Spinal cord (tissue), 10 donors: Measurements from ENCODE around the gene INO80D. TPM values are rescaled to one million over a fixed set of nuclear protein-coding genes. Genes with fewer than 3 reads are reported as not detected.
"Not testable (repeated sequence)": the region's sequence is repeated elsewhere in the genome, so short reads cannot be mapped to it uniquely, and the experiment has no call there.

Experiments used
- DNase-seq, 6 donors: peaks; one replicate each; pipeline versions ENCODE4 v3.0.0 to v3.0.0-alpha.2; 2013 to 2015; ENCODE audit warnings: low spot score in 6 of 6, low read depth in 4 of 6
- H3K27ac ChIP-seq: one replicate; pipeline ENCODE4 v1.5.1; 2013; ENCODE audit warnings: low read depth, low read length, control low read depth
- H3K27me3 ChIP-seq: one replicate; pipeline ENCODE4 v1.6.1; 2013; ENCODE audit warnings: low read length; ENCODE audit not compliant: control insufficient read depth, insufficient read depth
- H3K36me3 ChIP-seq: one replicate; pipeline ENCODE4 v1.6.1; 2013; ENCODE audit warnings: low read length; ENCODE audit not compliant: control insufficient read depth, insufficient read depth
- H3K4me1 ChIP-seq: one replicate; pipeline ENCODE4 v1.6.1; 2013; ENCODE audit warnings: low read length; ENCODE audit not compliant: control insufficient read depth, insufficient read depth
- H3K4me3 ChIP-seq: one replicate; pipeline ENCODE4 v1.5.1; 2013; ENCODE audit warnings: low read depth, low read length, control low read depth
- H3K9me3 ChIP-seq: one replicate; pipeline ENCODE4 v1.6.1; 2013; ENCODE audit warnings: low read length; ENCODE audit not compliant: control insufficient read depth, insufficient read depth
- WGBS: methylation state at CpG from one replicate; pipeline ENCODE4 v1.1.5; 2013; ENCODE audit warnings: missing lambda C conversion rate; ENCODE audit not compliant: insufficient coverage; 5-methylcytosine and 5-hydroxymethylcytosine counted together
- polyA plus RNA-seq, 2 donors: library from polyadenylated mRNA; unstranded; fragments of 120-200 nt; gene quantifications; one replicate each; pipeline ENCODE4 v1.2.1, GENCODE V29; 2013; ENCODE audit not compliant: insufficient read length in 2 of 2
- total RNA-seq, 2 donors: library from RNA; depleted of rRNA in 1 of 2; stranded (reverse); fragments of 120-200 nt in 1 of 2; fragments of >200 nt in 1 of 2; gene quantifications; one replicate each; pipeline versions ENCODE4 v1.2.3 to v1.2.4, GENCODE V29; 2013 to 2014
- donor health status: healthy.

Gene INO80D
- total and polyA plus RNA-seq, 4 donors: 6.6 to 24.3 (median 10.2) TPM

GRCh38 chr2:206108713-206109112 lies 22.7 kb upstream of the INO80D start:
- Histone ChIP-seq H3K27me3 (no peaks in the 10 kb centered on the region), H3K4me1 (no peaks in the 10 kb centered on the region), H3K4me3 (no peak overlapping the region), H3K36me3 (peaks cover 2% of the 10 kb centered on the region), H3K27ac (no peak overlapping the region), H3K9me3 (no peaks in the 10 kb centered on the region)
- no CpG with 5 or more reads among the region's 7 CpGs for WGBS
- DNase-seq: no peak

GRCh38 chr2:206105541-206105940 lies 19.6 kb upstream of the INO80D start:
- Histone ChIP-seq H3K27me3 (no peaks in the 10 kb centered on the region), H3K36me3 (peaks cover 2% of the 10 kb centered on the region), H3K9me3 (no peaks in the 10 kb centered on the region), H3K4me3 (no peak overlapping the region), H3K27ac (no peak overlapping the region), H3K4me1 (no peaks in the 10 kb centered on the region)
- WGBS: 97% methylated on average over 4 of the region's 5 CpGs
- no peak for DNase-seq

GRCh38 chr2:206105038-206105437 lies 19.1 kb upstream of the INO80D start:
- Histone ChIP-seq H3K27me3 (no peaks in the 10 kb centered on the region), H3K4me1 (no peaks in the 10 kb centered on the region), H3K27ac (no peak overlapping the region), H3K4me3 (no peak overlapping the region), H3K36me3 (peaks cover 2% of the 10 kb centered on the region), H3K9me3 (no peaks in the 10 kb centered on the region)
- WGBS: 100% methylated on average over 2 of the region's 4 CpGs
- no peak for DNase-seq

- not testable (repeated sequence) for H3K4me3 ChIP-seq, H3K9me3 ChIP-seq, DNase-seq, H3K27ac ChIP-seq, H3K36me3 ChIP-seq, H3K27me3 ChIP-seq, H3K4me1 ChIP-seq
- WGBS: 98% methylated on average over 19 of the region's 19 CpGs
Observed at GRCh38 chr2:206098872-206099271, 12.9 kb upstream of the INO80D start.

GRCh38 chr2:206098471-206098870 lies 12.5 kb upstream of the INO80D start:
- Histone ChIP-seq H3K4me3 (no peak overlapping the region), H3K36me3 (no peaks in the 10 kb centered on the region), H3K9me3 (no peaks in the 10 kb centered on the region), H3K27me3 (no peaks in the 10 kb centered on the region), H3K27ac (no peak overlapping the region), H3K4me1 (no peaks in the 10 kb centered on the region)
- no peak for DNase-seq
- 100% methylated on average over 4 of the region's 9 CpGs for WGBS

- Histone ChIP-seq H3K27me3 (no peaks in the 10 kb centered on the region), H3K4me1 (no peaks in the 10 kb centered on the region), H3K4me3 (no peak overlapping the region), H3K9me3 (no peaks in the 10 kb centered on the region), H3K36me3 (no peaks in the 10 kb centered on the region), H3K27ac (no peak overlapping the region)
- DNase-seq: no peak
- WGBS: no CpG with 5 or more reads among the region's 2 CpGs
Observed at GRCh38 chr2:206096876-206097275, 10.9 kb upstream of the INO80D start.

- WGBS: no CpG with 5 or more reads among the region's 3 CpGs
- H3K4me3 ChIP-seq: no peak overlapping the region
- peak in 1 of 6 donors; percentile 20 for DNase-seq
Observed at GRCh38 chr2:206095536-206096332, 9.8 kb upstream of the INO80D start.

GRCh38 chr2:206092297-206092696 lies 6.3 kb upstream of the INO80D start:
- no CpG with 5 or more reads among the region's 2 CpGs for WGBS

More at GRCh38 chr2:206095536-206096332, 9.8 kb upstream of the INO80D start:
- Histone ChIP-seq H3K4me1 (no peaks in the 10 kb centered on the region), H3K9me3 (no peaks in the 10 kb centered on the region), H3K27me3 (no peaks in the 10 kb centered on the region), H3K27ac (no peak overlapping the region), H3K36me3 (no peaks in the 10 kb centered on the region)

GRCh38 chr2:206088248-206088647 lies 2.3 kb upstream of the INO80D start:
- peaks cover 2% of the 10 kb centered on the region for H3K36me3 ChIP-seq
- no peak for DNase-seq
- no peaks in the 10 kb centered on the region for H3K4me1 ChIP-seq
- H3K9me3 ChIP-seq: no peaks in the 10 kb centered on the region
- H3K27ac ChIP-seq: no peak overlapping the region
- H3K4me3 ChIP-seq: no peak overlapping the region
- no peaks in the 10 kb centered on the region for H3K27me3 ChIP-seq

More at GRCh38 chr2:206092297-206092696, 6.3 kb upstream of the INO80D start:
- no peaks in the 10 kb centered on the region for H3K4me1 ChIP-seq
- H3K27me3 ChIP-seq: no peaks in the 10 kb centered on the region
- peaks cover 2% of the 10 kb centered on the region for H3K36me3 ChIP-seq
- no peaks in the 10 kb centered on the region for H3K9me3 ChIP-seq
- H3K27ac ChIP-seq: no peak overlapping the region
- no peak overlapping the region for H3K4me3 ChIP-seq
- no peak for DNase-seq

GRCh38 chr2:206086716-206087350 lies 859 bp upstream of the INO80D start:
- DNase-seq: peak in 2 of 6 donors; percentile 43 to 62
- Histone ChIP-seq H3K36me3 (peaks cover 2% of the 10 kb centered on the region), H3K4me3 (peak overlapping the region; percentile 88), H3K9me3 (no peaks in the 10 kb centered on the region), H3K27me3 (no peaks in the 10 kb centered on the region), H3K27ac (peak overlapping the region; percentile 99), H3K4me1 (no peaks in the 10 kb centered on the region)
- no CpG with 5 or more reads among the region's 4 CpGs for WGBS
